IMR-90 (cell line): Measurements from ENCODE around the gene PHF14. TPM values are rescaled to one million over a fixed set of nuclear protein-coding genes. Genes with fewer than 3 reads are reported as not detected.

Experiments
- ATAC-seq: fragments of 200-7000 bp; cut with Tn5 transposase; 2 replicates; pipeline ENCODE4 v1.9.1; 2020; ENCODE audit warnings: low read depth, mild to moderate bottlenecking, moderate library complexity
- BruUV-seq: library from RNA; stranded (reverse); fragments of 400-500 nt; replicated peaks from 2 replicates; lab custom pipeline; 2021; lab: Mats Ljungman, UMichigan
- CTCF ChIA-PET: fragments of 300-600 bp; formaldehyde crosslinking; extraction: SDS; loops from one replicate; lab custom pipeline; 2021; ENCODE audit warnings: antibody characterized with exemption; lab: Yijun Ruan, JAX
- POLR2A ChIA-PET: fragments of 300-600 bp; sonication (Branson Sonifier 250); formaldehyde crosslinking; loops from one replicate; lab custom pipeline; 2022; ENCODE audit warnings: antibody characterized with exemption; ENCODE audit not compliant: unreplicated experiment; lab: Charles Lee
- DNase-seq: peaks from one replicate; pipeline ENCODE4 v3.0.0; 2013
- H2AFZ ChIP-seq: replicated peaks from 2 replicates; pipeline ENCODE3; 2013; ENCODE audit warnings: low read length, mild to moderate bottlenecking; ENCODE audit not compliant: poor library complexity
- H2AK5ac ChIP-seq: 2 replicates; pipeline ENCODE4 v1.6.1; 2013; ENCODE audit warnings: low read depth, low read length, inconsistent platforms
- H2AK9ac ChIP-seq: replicated peaks from 2 replicates; pipeline ENCODE3; 2013; ENCODE audit warnings: mild to moderate bottlenecking, low read depth, low read length, moderate library complexity; ENCODE audit not compliant: poor library complexity
- H2BK120ac ChIP-seq: 2 replicates; pipeline ENCODE4 v1.6.1; 2013; ENCODE audit warnings: low read depth, low read length, inconsistent platforms
- H2BK15ac ChIP-seq: 3 replicates; pipeline ENCODE4 v1.6.1; 2013; ENCODE audit warnings: low read depth, low read length, inconsistent platforms
- H2BK20ac ChIP-seq: 2 replicates; pipeline ENCODE4 v1.6.1; 2013; ENCODE audit warnings: low read depth, mild to moderate bottlenecking, inconsistent platforms, low read length, moderate library complexity
- H2BK5ac ChIP-seq: 2 replicates; pipeline ENCODE4 v1.6.1; 2013; ENCODE audit warnings: mild to moderate bottlenecking, low read depth, low read length, inconsistent platforms; ENCODE audit not compliant: poor library complexity, severe bottlenecking
- H3K14ac ChIP-seq: replicated peaks from 2 replicates; pipeline ENCODE4 v1.6.1; 2013; ENCODE audit warnings: low read depth, low read length, inconsistent platforms
- H3K18ac ChIP-seq: 2 replicates; pipeline ENCODE4 v1.6.1; 2013; ENCODE audit warnings: low read depth, low read length, control low read depth
- H3K23ac ChIP-seq: 2 replicates; pipeline ENCODE4 v1.6.1; 2013; ENCODE audit warnings: low read depth, low read length, inconsistent platforms
- H3K27ac ChIP-seq: 2 replicates; pipeline ENCODE4 v1.5.1; 2013; ENCODE audit warnings: mild to moderate bottlenecking, control low read depth, low read length; ENCODE audit not compliant: insufficient read depth
- H3K27me3 ChIP-seq: 2 replicates; pipeline ENCODE4 v1.6.1; 2013; ENCODE audit warnings: low read length; ENCODE audit not compliant: control insufficient read depth, insufficient read depth
- H3K36me3 ChIP-seq: 2 replicates; pipeline ENCODE4 v1.6.1; 2013; ENCODE audit warnings: low read length, mixed read lengths; ENCODE audit not compliant: control insufficient read depth, insufficient read depth
- H3K4ac ChIP-seq: 2 replicates; pipeline ENCODE4 v1.6.1; 2013; ENCODE audit warnings: low read depth, low read length, inconsistent platforms
- H3K4me1 ChIP-seq: 2 replicates; pipeline ENCODE4 v1.6.1; 2013; ENCODE audit warnings: low read length, mixed read lengths; ENCODE audit not compliant: control insufficient read depth, insufficient read depth
- H3K4me2 ChIP-seq: 2 replicates; pipeline ENCODE4 v1.6.1; 2013; ENCODE audit warnings: low read depth, mild to moderate bottlenecking, control low read depth, low read length, moderate library complexity
- H3K4me3 ChIP-seq: 2 replicates; pipeline ENCODE4 v1.5.1; 2013; ENCODE audit warnings: low read depth, mild to moderate bottlenecking, control low read depth, low read length, moderate library complexity; ENCODE audit not compliant: insufficient read depth
- H3K56ac ChIP-seq: 2 replicates; pipeline ENCODE4 v1.6.1; 2013; ENCODE audit warnings: low read length, inconsistent platforms; ENCODE audit not compliant: insufficient read depth; ENCODE audit errors: extremely low read depth
- H3K79me1 ChIP-seq, 2 experiments: 2 replicates each; pipeline ENCODE4 v1.6.1; 2013; ENCODE audit warnings: low read length in 2 of 2, inconsistent platforms in 1 of 2, low read depth in 1 of 2
- H3K9ac ChIP-seq: 2 replicates; pipeline ENCODE4 v1.6.1; 2013; ENCODE audit warnings: low read depth, low read length, control low read depth
- H3K9me1 ChIP-seq: 2 replicates; pipeline ENCODE4 v1.6.1; 2013; ENCODE audit warnings: low read length, inconsistent platforms; ENCODE audit not compliant: insufficient read depth
- H3K9me3 ChIP-seq: 2 replicates; pipeline ENCODE4 v1.6.1; 2013; ENCODE audit warnings: low read length; ENCODE audit not compliant: control insufficient read depth, insufficient read depth
- H4K20me1 ChIP-seq: 2 replicates; pipeline ENCODE4 v1.6.1; 2013; ENCODE audit warnings: low read length, inconsistent platforms; ENCODE audit not compliant: insufficient read depth
- H4K5ac ChIP-seq: 2 replicates; pipeline ENCODE4 v1.6.1; 2013; ENCODE audit warnings: mild to moderate bottlenecking, low read depth, low read length, control low read depth
- H4K8ac ChIP-seq, 2 experiments: 2 replicates each; pipeline ENCODE4 v1.6.1; 2013; ENCODE audit warnings: low read depth in 2 of 2, low read length in 2 of 2, control low read depth in 1 of 2, inconsistent platforms in 1 of 2
- H4K91ac ChIP-seq: 2 replicates; pipeline ENCODE4 v1.6.1; 2013; ENCODE audit warnings: low read depth, low read length, inconsistent platforms; ENCODE audit not compliant: insufficient read depth
- BHLHE40 ChIP-seq: fragments of 150-350 bp; IDR thresholded peaks from 2 replicates; pipeline ENCODE4 v1.6.1; 2016; ENCODE audit warnings: mild to moderate bottlenecking, low read depth, low read length
- CEBPB ChIP-seq: IDR thresholded peaks from 2 replicates; pipeline ENCODE4 v1.6.1; 2012; ENCODE audit warnings: low read depth, low read length, improper control_type of control experiment
- CHD1 ChIP-seq: IDR thresholded peaks from 2 replicates; pipeline ENCODE4 v1.6.1; 2012; ENCODE audit warnings: low read depth, low read length, improper control_type of control experiment
- FOS ChIP-seq: fragments of 150-350 bp; IDR thresholded peaks from 2 replicates; pipeline ENCODE4 v1.6.1; 2016; ENCODE audit warnings: low read depth, low read length
- MAFK ChIP-seq: IDR thresholded peaks from 2 replicates; pipeline ENCODE4 v1.6.1; 2012; ENCODE audit warnings: low read depth, low read length, improper control_type of control experiment
- MAZ ChIP-seq: IDR thresholded peaks from 2 replicates; pipeline ENCODE4 v1.6.1; 2012; ENCODE audit warnings: low read depth, mild to moderate bottlenecking, low read length, improper control_type of control experiment, moderate library complexity, borderline replicate concordance
- MXI1 ChIP-seq: IDR thresholded peaks from 2 replicates; pipeline ENCODE4 v1.6.1; 2012; ENCODE audit warnings: low read depth, mild to moderate bottlenecking, low read length, moderate library complexity, borderline replicate concordance
- NFE2L2 ChIP-seq: fragments of 150-350 bp; IDR thresholded peaks from 2 replicates; pipeline ENCODE4 v1.6.1; 2016; ENCODE audit warnings: low read depth, mild to moderate bottlenecking, low read length
- POLR2A ChIP-seq: IDR thresholded peaks from 2 replicates; pipeline ENCODE4 v1.6.1; 2012; ENCODE audit warnings: mild to moderate bottlenecking, low read depth, low read length
- RAD21 ChIP-seq: IDR thresholded peaks from 2 replicates; pipeline ENCODE4 v1.6.1; 2012; ENCODE audit warnings: low read length, improper control_type of control experiment
- RCOR1 ChIP-seq: IDR thresholded peaks from 2 replicates; pipeline ENCODE4 v1.6.1; 2012; ENCODE audit warnings: mild to moderate bottlenecking, low read length, improper control_type of control experiment; ENCODE audit not compliant: insufficient replicate concordance
- RFX5 ChIP-seq: IDR thresholded peaks from 2 replicates; pipeline ENCODE4 v1.8.0; 2012; ENCODE audit warnings: low read depth, mild to moderate bottlenecking, low read length, moderate library complexity
- SMC3 ChIP-seq: fragments of 150-350 bp; IDR thresholded peaks from 2 replicates; pipeline ENCODE4 v1.6.1; 2016; ENCODE audit warnings: low read depth, mild to moderate bottlenecking, antibody characterized with exemption, low read length, moderate library complexity
- WGBS, 2 experiments: methylation state at CpG; one replicate each; pipeline versions ENCODE4 v1.1.5 to v1.1.7; 2013; ENCODE audit warnings: missing lambda C conversion rate in 2 of 2; ENCODE audit not compliant: insufficient read length in 1 of 2; ENCODE audit errors: extremely low coverage in 2 of 2; 5-methylcytosine and 5-hydroxymethylcytosine counted together
- dilution Hi-C: fragments of 300-500 bp; cut with HindIII; formaldehyde crosslinking; loops from one replicate; pipeline ENCODE4 v1.14.3; 2018; ENCODE audit warnings: low sequenced_read_pairs; ENCODE audit not compliant: unreplicated experiment
- in situ Hi-C: fragments of 300-500 bp; cut with MboI; formaldehyde crosslinking; loops from 3 replicates; pipeline ENCODE4 v1.14.3; 2019; ENCODE audit warnings: low sequenced_read_pairs, inconsistent platforms, mixed read lengths
- intact Hi-C: fragments of 100-400 bp; cut with micrococcal nuclease; formaldehyde crosslinking; loops from 2 replicates; pipeline ENCODE4 v1.10.0; 2022
- polyA plus RNA-seq, 3 experiments: library from polyadenylated mRNA; depleted of rRNA; stranded (reverse); fragments of >200 nt; gene quantifications; 2 replicates each; pipeline ENCODE4 v1.2.3, GENCODE V29; 2012; ENCODE audit warnings: low replicate concordance in 1 of 3
- total RNA-seq: library from RNA; depleted of rRNA; stranded (reverse); fragments of >200 nt; gene quantifications from 2 replicates; pipeline ENCODE4 v1.2.3, GENCODE V29; 2012
- TF ChIP-seq, protein P1 (sequence below): fragments of 150-350 bp; IDR thresholded peaks from 2 replicates; pipeline ENCODE4 v1.6.1; 2016; ENCODE audit warnings: low read depth, mild to moderate bottlenecking, low read length, moderate library complexity, borderline replicate concordance
- TF ChIP-seq, protein P2 (sequence below): conservative IDR thresholded peaks from 2 replicates; pipeline ENCODE4 v1.5.1; 2012; ENCODE audit warnings: mild to moderate bottlenecking, low read depth, low read length, improper control_type of control experiment
- TF ChIP-seq, protein P3 (sequence below): fragments of 150-350 bp; IDR thresholded peaks from 2 replicates; pipeline ENCODE4 v1.6.1; 2017; ENCODE audit warnings: mild to moderate bottlenecking, antibody characterized with exemption, low read length, low read depth

The PHF14 gene
- total and polyA plus RNA-seq, 2 of the 4 experiments (the other 2 are of a cell fraction), result 8.7 to 17.2 TPM

DNA sequence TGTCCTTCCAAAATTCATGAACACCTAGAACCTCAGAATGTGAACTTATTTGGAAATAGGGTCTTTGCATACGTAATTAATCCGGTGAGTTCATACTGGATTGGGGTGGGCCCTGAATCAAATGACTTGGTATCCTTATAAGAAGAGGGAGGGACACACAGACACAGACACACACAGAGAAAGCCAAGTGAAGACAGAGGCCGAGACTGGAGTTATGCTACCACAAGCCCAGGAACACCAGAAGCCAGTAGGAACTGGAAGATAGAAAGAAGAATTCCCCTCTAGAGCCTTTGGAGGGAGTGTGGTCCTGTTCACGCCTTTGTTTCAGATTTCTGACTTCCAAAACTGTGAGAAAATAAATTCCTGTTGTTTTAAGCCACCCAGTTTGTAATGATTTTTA, 17.1 kb upstream of the PHF14 start:
- H2BK15ac ChIP-seq, result no peak overlapping the region
- no peak overlapping the region for H2AK5ac ChIP-seq
- H2BK5ac ChIP-seq, result no peak overlapping the region
- no TSS peak for BruUV-seq
- intact Hi-C loops, result no loop called here
- no peak overlapping the region for H3K9ac ChIP-seq
- no peak overlapping the region for H2BK20ac ChIP-seq
- TF ChIP-seq, protein P1, sequence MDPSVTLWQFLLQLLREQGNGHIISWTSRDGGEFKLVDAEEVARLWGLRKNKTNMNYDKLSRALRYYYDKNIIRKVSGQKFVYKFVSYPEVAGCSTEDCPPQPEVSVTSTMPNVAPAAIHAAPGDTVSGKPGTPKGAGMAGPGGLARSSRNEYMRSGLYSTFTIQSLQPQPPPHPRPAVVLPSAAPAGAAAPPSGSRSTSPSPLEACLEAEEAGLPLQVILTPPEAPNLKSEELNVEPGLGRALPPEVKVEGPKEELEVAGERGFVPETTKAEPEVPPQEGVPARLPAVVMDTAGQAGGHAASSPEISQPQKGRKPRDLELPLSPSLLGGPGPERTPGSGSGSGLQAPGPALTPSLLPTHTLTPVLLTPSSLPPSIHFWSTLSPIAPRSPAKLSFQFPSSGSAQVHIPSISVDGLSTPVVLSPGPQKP, result no peak
- TF ChIP-seq NFE2L2 (no peak), MAFK (no peak), POLR2A (no peak), RCOR1 (no peak), MAZ (no peak), SMC3 (no peak), BHLHE40 (no peak), MXI1 (no peak), RAD21 (no peak), RFX5 (no peak), CHD1 (no peak), CEBPB (no peak), FOS (no peak)
- TF ChIP-seq, protein P2, sequence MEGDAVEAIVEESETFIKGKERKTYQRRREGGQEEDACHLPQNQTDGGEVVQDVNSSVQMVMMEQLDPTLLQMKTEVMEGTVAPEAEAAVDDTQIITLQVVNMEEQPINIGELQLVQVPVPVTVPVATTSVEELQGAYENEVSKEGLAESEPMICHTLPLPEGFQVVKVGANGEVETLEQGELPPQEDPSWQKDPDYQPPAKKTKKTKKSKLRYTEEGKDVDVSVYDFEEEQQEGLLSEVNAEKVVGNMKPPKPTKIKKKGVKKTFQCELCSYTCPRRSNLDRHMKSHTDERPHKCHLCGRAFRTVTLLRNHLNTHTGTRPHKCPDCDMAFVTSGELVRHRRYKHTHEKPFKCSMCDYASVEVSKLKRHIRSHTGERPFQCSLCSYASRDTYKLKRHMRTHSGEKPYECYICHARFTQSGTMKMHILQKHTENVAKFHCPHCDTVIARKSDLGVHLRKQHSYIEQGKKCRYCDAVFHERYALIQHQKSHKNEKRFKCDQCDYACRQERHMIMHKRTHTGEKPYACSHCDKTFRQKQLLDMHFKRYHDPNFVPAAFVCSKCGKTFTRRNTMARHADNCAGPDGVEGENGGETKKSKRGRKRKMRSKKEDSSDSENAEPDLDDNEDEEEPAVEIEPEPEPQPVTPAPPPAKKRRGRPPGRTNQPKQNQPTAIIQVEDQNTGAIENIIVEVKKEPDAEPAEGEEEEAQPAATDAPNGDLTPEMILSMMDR, result no peak
- TF ChIP-seq, protein P3, sequence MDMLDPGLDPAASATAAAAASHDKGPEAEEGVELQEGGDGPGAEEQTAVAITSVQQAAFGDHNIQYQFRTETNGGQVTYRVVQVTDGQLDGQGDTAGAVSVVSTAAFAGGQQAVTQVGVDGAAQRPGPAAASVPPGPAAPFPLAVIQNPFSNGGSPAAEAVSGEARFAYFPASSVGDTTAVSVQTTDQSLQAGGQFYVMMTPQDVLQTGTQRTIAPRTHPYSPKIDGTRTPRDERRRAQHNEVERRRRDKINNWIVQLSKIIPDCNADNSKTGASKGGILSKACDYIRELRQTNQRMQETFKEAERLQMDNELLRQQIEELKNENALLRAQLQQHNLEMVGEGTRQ, result no peak
- peak overlapping the region; percentile 47; the same call in 1 of the 2 replicates for H3K4me2 ChIP-seq
- in situ Hi-C loops, result no loop called here
- no peaks in the 10 kb centered on the region for H3K4me1 ChIP-seq
- ATAC-seq (no peak), DNase-seq (no peak)
- H4K91ac ChIP-seq, result no peak overlapping the region
- ChIA-PET CTCF (no interaction called here), POLR2A (no interaction called here)
- H3K27ac ChIP-seq, result no peak overlapping the region
- no peaks in the 10 kb centered on the region for H3K36me3 ChIP-seq
- no peaks in the 10 kb centered on the region for H3K79me1 ChIP-seq
- H3K9me3 ChIP-seq, result no peaks in the 10 kb centered on the region
- H2AFZ ChIP-seq, result no peak overlapping the region
- H3K23ac ChIP-seq, result no peak overlapping the region
- no peak overlapping the region for H3K4me3 ChIP-seq
- H4K20me1 ChIP-seq, result no peaks in the 10 kb centered on the region
- H3K4ac ChIP-seq, result no peak overlapping the region
- H3K9me1 ChIP-seq, result no peaks in the 10 kb centered on the region
- no peak overlapping the region for H3K56ac ChIP-seq
- no peak overlapping the region for H3K14ac ChIP-seq
- 80% methylated on average over 1 of the region's 4 CpGs; no CpG with 5 or more reads in 1 of the 2 experiments for WGBS, 2 experiments
- dilution Hi-C loops, result no loop called here
- H2AK9ac ChIP-seq, result no peak overlapping the region
- no peak overlapping the region for H4K8ac ChIP-seq
- no peak overlapping the region for H2BK120ac ChIP-seq
- H3K27me3 ChIP-seq, result no peaks in the 10 kb centered on the region; the same call in 1 of the 2 replicates
- no peak overlapping the region for H4K5ac ChIP-seq
- no peak overlapping the region for H3K18ac ChIP-seq
